WTC11 (cell line): ENCODE results near the gene HDAC6.

Experiments used
- CTCF ChIP-seq: fragments of 200-600 bp; IDR thresholded peaks from 2 replicates; pipeline ENCODE4 v1.8.0; 2022; ENCODE audit warnings: antibody characterized with exemption
- JUN ChIP-seq: sonication (generic); formaldehyde crosslinking; IDR thresholded peaks from 2 replicates; pipeline ENCODE4 v1.8.0; 2023; ENCODE audit warnings: mild to moderate bottlenecking, missing genetic modification reagents
- TCF7 ChIP-seq: sonication (generic); formaldehyde crosslinking; IDR thresholded peaks from 2 replicates; pipeline ENCODE4 v1.8.0; 2022; ENCODE audit warnings: mild to moderate bottlenecking, low read depth, missing genetic modification reagents, moderate library complexity

GRCh38 chrX:48864210-48864609, 62.3 kb downstream of the HDAC6 start:
- TF ChIP-seq TCF7 (no peak), CTCF (no peak), JUN (no peak)
